HG03095 (cell line): Measurements from ENCODE around the gene LRBA.
"Not testable (repeated sequence)": the region's sequence is repeated elsewhere in the genome, so short reads cannot be mapped to it uniquely, and the experiment has no call there.

Source experiments
- ATAC-seq: cut with Tn5 transposase; IDR thresholded peaks from one replicate; pipeline ENCODE4 v1.9.1; 2021; ENCODE audit warnings: moderate library complexity; ENCODE audit not compliant: unreplicated experiment

Gene LRBA

GRCh38 chr4:151014521-151015458, at the start of gene LRBA:
Gene LRBA (minus strand): TSS chr4:151015284. CDS start chr4:151014642, 642 bp downstream.
- ATAC-seq, result peak; percentile 70

- not testable (repeated sequence) for ATAC-seq
Measured at GRCh38 chr4:151063143-151063542, 48.1 kb upstream of the LRBA start.

- ATAC-seq, result no peak
Measured at GRCh38 chr4:151055539-151055938, 40.5 kb upstream of the LRBA start.

GRCh38 chr4:151052785-151053184, 37.7 kb upstream of the LRBA start:
- ATAC-seq, result peak; percentile 2

- ATAC-seq, result no peak
Measured at GRCh38 chr4:151049430-151049884, 34.4 kb upstream of the LRBA start.

- no peak for ATAC-seq
Measured at GRCh38 chr4:151048913-151049312, 33.8 kb upstream of the LRBA start.

GRCh38 chr4:151046609-151047008, 31.5 kb upstream of the LRBA start:
- no peak for ATAC-seq

- no peak for ATAC-seq
Measured at GRCh38 chr4:151045907-151046306, 30.8 kb upstream of the LRBA start.

GRCh38 chr4:151043803-151044515, 28.9 kb upstream of the LRBA start:
- no peak for ATAC-seq

GRCh38 chr4:151039733-151040132, 24.6 kb upstream of the LRBA start:
- ATAC-seq, result no peak

GRCh38 chr4:151038452-151039157, 23.5 kb upstream of the LRBA start:
- ATAC-seq, result no peak

GRCh38 chr4:151035911-151036310, 20.8 kb upstream of the LRBA start:
- ATAC-seq, result no peak

- no peak for ATAC-seq
Measured at GRCh38 chr4:151035328-151035727, 20.2 kb upstream of the LRBA start.

GRCh38 chr4:151034829-151035228, 19.7 kb upstream of the LRBA start:
- no peak for ATAC-seq

GRCh38 chr4:151031831-151032605, 16.9 kb upstream of the LRBA start:
- ATAC-seq, result peak; percentile 63

- no peak for ATAC-seq
Measured at GRCh38 chr4:151029537-151029936, 14.5 kb upstream of the LRBA start.

- ATAC-seq, result not testable (repeated sequence)
Measured at GRCh38 chr4:151029006-151029405, 13.9 kb upstream of the LRBA start.

GRCh38 chr4:151025759-151026158, 10.7 kb upstream of the LRBA start:
- no peak for ATAC-seq

- ATAC-seq, result no peak
Measured at GRCh38 chr4:151022586-151022985, 7.5 kb upstream of the LRBA start.

GRCh38 chr4:151021637-151022334, 6.7 kb upstream of the LRBA start:
- ATAC-seq, result no peak
